Measurements from ENCODE around the gene SBNO2.
"Not testable (repeated sequence)": the region's sequence is repeated elsewhere in the genome, so short reads cannot be mapped to it uniquely, and the experiment has no call there.

SBNO2 gene

GRCh38 chr19:1136201-1136600, 37.9 kb downstream of the SBNO2 start:
- DNase-seq (ENCODE audit: low spot score), result peak; percentile 41

- no peak for DNase-seq (ENCODE audit: low spot score)
Measured at GRCh38 chr19:1135454-1135853, 38.6 kb downstream of the SBNO2 start.

GRCh38 chr19:1134431-1134830, 39.6 kb downstream of the SBNO2 start:
- no peak for DNase-seq (ENCODE audit: low spot score)

GRCh38 chr19:1133471-1133929, 40.6 kb downstream of the SBNO2 start:
- peak; percentile 50 for DNase-seq (ENCODE audit: low spot score)

GRCh38 chr19:1132552-1133383, 41.3 kb downstream of the SBNO2 start:
- DNase-seq (ENCODE audit: low spot score), result no peak

GRCh38 chr19:1131718-1132551, 42.1 kb downstream of the SBNO2 start:
- DNase-seq (ENCODE audit: low spot score), result peak; percentile 88

GRCh38 chr19:1130771-1131717, 43.0 kb downstream of the SBNO2 start:
- peak; percentile 49 for DNase-seq (ENCODE audit: low spot score)

GRCh38 chr19:1129535-1129934, 44.5 kb downstream of the SBNO2 start:
- DNase-seq (ENCODE audit: low spot score), result no peak

- not testable (repeated sequence) for DNase-seq (ENCODE audit: low spot score)
Measured at GRCh38 chr19:1129084-1129483, 45.0 kb downstream of the SBNO2 start.

GRCh38 chr19:1128106-1128505, 46.0 kb downstream of the SBNO2 start:
- no peak for DNase-seq (ENCODE audit: low spot score)

- no peak for DNase-seq (ENCODE audit: low spot score)
Measured at GRCh38 chr19:1126984-1127760, 46.9 kb downstream of the SBNO2 start.

- DNase-seq (ENCODE audit: low spot score), result no peak
Measured at GRCh38 chr19:1125601-1126467, 48.2 kb downstream of the SBNO2 start.

GRCh38 chr19:1123885-1124677, 50.0 kb downstream of the SBNO2 start:
- DNase-seq (ENCODE audit: low spot score), result no peak

- no peak for DNase-seq (ENCODE audit: low spot score)
Measured at GRCh38 chr19:1123381-1123780, 50.7 kb downstream of the SBNO2 start.

- DNase-seq (ENCODE audit: low spot score), result peak; percentile 74
Measured at GRCh38 chr19:1122972-1123363, 51.1 kb downstream of the SBNO2 start.

- DNase-seq (ENCODE audit: low spot score), result no peak
Measured at GRCh38 chr19:1122021-1122971, 51.8 kb downstream of the SBNO2 start.

GRCh38 chr19:1121395-1121794, 52.7 kb downstream of the SBNO2 start:
- DNase-seq (ENCODE audit: low spot score), result no peak

Data from NAMALWA (cell line).